HG03571 (cell line): ENCODE data around the gene GRK1.
"Not testable (repeated sequence)": the region's sequence is repeated elsewhere in the genome, so short reads cannot be mapped to it uniquely, and the experiment has no call there.

Experiments used
- ATAC-seq: cut with Tn5 transposase; IDR thresholded peaks from one replicate; pipeline ENCODE4 v1.9.1; 2021; ENCODE audit not compliant: unreplicated experiment

GRK1 gene

DNA sequence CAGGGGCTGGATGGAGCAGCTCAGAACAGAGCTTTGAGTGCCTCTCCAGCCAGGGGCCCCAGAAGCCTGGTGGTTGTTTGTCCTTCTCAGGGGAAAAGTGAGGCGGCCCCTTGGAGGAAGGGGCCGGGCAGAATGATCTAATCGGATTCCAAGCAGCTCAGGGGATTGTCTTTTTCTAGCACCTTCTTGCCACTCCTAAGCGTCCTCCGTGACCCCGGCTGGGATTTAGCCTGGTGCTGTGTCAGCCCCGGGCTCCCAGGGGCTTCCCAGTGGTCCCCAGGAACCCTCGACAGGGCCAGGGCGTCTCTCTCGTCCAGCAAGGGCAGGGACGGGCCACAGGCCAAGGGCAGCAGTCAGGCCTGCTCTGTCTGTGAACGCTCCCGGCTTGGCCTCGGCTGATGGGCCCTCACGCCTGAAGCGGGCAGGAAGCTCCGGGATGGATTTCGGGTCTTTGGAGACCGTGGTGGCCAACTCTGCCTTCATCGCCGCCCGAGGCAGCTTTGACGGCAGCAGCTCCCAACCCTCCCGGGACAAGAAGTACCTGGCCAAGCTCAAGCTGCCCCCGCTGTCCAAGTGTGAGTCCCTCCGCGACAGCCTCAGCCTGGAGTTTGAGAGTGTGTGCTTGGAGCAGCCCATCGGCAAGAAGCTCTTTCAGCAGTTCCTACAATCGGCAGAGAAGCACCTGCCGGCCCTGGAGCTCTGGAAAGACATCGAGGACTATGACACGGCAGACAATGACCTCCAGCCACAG, at the start of gene GRK1:
Gene GRK1 (plus strand): TSS at position 269 of the 751 bp plus-strand sequence. CDS start 168 bp downstream, at position 437.
- ATAC-seq = no peak

GRCh38 chr13:113617961-113618360, 49.1 kb upstream of the GRK1 start:
- ATAC-seq = no peak

GRCh38 chr13:113618455-113618854, 48.6 kb upstream of the GRK1 start:
- no peak for ATAC-seq

DNA sequence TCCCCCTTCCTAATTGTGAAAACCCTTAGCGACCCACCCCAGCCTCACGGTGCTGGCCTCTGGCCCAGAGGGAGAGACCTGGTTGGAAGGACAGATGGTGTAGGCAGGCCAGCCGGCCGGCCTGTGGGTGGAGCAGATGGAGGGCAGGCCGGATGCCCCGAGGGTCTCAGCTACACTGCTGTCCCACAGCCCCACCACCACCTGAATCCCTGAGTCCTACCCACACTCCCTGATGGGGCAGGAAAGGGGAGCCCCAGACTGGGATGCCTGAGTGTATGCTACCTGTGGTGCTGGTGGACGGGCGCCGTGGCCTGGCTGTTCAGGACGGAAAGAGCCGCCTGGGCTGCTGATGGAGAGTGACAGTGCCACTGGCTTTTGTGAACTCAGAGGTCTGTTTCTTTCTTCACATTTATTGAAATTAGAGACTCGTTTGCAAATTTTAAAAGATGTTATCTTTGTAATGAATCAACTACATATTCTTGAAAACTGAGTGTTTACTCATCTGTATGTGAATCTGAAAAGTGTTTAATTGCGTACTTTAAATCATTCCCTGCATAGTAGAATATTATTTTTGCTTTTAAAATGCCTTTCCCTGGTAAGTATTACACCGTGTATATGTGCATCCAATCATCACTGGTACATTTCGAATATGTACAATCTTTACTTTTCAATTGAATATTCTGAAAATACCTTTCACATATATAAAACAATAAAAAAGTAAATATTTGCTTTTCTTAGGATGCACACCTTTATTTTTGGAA, 46.8 kb upstream of the GRK1 start:
- no peak for ATAC-seq

- no peak for ATAC-seq
Measured at GRCh38 chr13:113621046-113621445, 46.0 kb upstream of the GRK1 start.

DNA sequence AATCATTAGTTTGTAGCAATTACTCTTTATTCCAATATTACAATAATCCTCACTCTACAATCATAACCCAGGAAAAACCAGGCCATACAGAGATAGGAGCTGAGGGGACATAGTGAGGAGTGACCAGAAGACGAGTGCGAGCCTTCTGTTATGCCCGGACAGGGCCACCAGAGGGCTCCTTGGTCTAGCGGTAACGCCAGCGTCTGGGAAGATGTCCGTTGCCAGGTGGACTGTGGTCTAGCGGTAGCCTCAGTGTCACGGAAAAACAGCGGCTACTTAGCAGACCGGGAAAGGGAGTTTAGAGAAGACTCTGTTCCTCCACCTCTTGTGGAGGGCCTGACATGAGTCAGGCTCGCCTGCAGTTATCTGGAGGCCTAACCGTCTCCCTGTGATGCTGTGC, 45.5 kb upstream of the GRK1 start:
- not testable (repeated sequence) for ATAC-seq

DNA sequence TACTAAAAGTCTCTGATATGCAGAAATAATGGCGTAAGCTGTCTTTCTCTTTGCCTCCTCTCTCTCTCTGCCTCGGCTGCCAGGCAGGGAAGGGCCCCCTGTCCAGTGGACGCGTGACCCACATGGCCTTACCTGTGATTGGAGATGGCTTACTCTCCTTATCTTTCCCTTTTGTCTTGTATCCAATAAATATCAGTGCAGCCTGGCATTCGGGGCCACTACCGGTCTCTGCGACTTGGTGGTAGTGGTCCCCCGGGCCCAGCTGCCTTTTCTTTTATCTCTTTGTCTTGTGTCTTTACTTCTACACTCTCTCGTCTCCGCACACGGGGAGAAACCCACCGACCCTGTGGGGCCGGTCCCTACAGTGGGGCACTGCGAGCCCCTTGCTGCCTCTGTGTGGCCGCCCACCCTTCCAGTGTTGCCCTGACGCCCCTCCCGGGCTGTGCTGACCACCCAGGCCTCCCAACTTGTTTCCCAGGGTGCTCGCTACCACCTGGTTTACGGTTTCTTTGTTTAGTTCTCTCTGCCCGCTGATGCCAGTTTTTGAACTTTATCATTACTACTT, 45.0 kb upstream of the GRK1 start:
- not testable (repeated sequence) for ATAC-seq

- no peak for ATAC-seq
Measured at GRCh38 chr13:113622791-113623490, 44.1 kb upstream of the GRK1 start.

GRCh38 chr13:113623491-113624234, 43.4 kb upstream of the GRK1 start:
- ATAC-seq = no peak

DNA sequence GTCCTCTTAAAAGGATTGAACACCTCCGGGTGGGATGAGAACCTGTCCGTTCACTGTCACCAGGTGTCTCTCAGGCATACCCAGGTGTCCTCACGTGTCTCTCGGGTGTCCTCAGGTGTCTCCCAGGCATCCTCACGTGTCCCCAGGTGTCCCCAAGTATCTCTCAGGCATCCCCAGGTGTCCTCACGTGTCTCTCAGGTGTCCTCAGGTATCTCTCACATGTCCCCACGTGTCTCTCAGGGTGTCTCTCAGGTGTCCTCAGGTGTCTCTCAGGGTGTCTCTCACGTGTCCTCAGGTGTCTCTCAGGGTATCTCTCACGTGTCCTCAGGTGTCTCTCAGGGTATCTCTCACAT, 42.8 kb upstream of the GRK1 start:
- no peak for ATAC-seq

- not testable (repeated sequence) for ATAC-seq
Measured at GRCh38 chr13:113624640-113625304, 42.2 kb upstream of the GRK1 start.

DNA sequence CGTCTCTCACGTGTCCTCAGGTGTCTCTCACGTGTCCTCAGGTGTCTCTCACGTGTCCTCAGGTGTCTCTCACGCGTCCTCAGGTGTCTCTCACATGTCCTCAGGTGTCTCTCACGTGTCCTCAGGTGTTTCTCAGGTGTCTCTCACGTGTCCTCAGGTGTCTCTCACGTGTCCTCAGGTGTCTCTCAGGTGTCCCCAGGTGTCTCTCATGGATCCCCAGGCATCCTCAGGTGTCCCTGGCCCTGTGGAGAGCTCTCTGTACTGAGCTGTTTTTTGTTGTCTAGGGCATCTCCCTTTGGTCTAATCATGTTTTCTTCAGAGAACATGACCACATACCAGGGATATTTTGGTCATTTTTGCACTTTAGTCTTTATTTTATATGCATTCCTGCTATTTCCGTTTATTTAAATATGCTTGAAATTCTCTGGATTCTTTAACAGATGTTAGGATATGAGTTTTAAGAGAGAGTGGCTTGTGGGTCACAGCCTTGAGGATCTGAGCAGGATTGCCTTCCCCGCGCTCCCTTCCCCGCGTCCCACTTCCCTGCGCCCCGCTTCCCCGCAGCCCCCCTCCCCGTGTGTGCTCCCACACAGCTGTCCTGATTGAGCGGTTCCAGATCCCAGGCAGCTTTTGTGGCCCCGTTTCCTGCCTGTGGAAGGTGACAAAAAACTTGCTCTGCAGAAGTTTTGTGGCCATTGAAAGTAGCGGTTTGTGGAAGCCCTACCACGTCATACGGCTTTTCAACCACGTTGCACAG, 40.9 kb upstream of the GRK1 start:
- no peak for ATAC-seq

DNA sequence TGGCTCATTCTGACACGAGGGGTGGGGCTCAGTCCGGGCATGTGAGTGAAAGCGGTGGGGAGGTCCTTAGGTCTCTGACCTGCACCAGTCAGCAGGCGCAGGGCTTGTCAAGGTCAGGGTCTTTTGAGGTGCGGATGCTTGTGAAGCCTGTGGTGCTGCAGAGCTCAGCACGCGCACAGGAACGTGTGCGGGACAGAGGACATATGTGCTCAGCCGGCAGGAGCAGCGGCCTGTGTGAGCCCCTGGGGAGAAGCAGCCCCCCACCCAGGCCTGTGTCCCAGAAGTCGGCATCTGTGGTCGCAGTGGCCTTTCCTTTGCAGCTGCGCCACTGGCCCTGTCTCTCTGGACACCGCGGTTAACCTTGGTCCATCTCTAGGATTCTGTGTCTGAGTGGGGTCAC, 39.9 kb upstream of the GRK1 start:
- no peak for ATAC-seq

DNA sequence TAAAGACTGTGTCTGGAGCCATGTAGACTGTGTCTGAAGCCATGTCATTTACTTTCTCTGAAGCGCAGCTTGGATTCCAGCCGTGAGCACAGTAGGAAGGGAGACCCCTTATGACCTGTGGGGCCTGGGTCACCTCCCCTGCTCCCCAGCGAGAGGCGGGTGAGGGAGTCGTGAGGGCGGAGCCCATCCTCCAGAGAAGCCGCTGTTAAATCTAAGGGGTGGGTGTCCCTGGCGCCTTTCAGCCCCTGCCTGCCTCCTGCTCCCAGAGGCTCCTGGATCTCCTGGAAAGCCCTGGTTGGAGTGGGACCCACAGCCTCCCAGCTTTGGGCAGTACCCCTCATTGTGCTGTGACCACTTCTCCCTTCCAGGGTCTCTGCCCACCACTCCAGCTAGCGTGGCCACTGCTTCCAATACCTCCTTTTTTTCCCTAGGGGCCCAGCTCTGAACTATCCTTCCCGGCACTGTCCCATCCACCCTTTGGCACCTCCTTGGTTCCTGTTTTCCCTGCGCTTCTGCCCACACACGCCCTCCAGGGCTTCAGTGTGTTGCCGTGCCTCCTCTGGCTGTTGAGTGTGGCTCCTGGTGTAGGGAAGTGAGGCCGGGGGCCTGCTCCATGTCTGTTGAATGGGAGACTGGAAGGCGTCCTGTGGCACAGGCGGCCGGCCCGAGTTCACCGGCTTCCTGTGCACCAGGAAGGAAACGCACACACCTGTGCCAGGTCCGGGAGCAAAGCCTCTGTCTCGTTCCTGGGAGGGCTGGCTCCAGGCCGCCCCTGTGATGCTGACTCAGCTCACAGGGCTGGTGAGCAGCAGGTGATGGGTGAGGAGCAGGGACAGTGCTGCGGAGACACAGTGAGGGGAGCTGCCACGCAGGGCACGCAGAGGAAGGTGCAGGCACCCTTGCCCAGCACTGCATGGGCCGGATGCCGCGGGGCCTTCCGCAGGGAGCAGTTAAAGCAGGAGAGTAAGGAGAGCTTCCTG, 38.4 kb upstream of the GRK1 start:
- no peak for ATAC-seq

GRCh38 chr13:113629866-113630265, 37.2 kb upstream of the GRK1 start:
- no peak for ATAC-seq

GRCh38 chr13:113630296-113630695, 36.7 kb upstream of the GRK1 start:
- no peak for ATAC-seq

GRCh38 chr13:113630804-113631203, 36.2 kb upstream of the GRK1 start:
- no peak for ATAC-seq

- no peak for ATAC-seq
Measured at GRCh38 chr13:113631341-113632095, 35.5 kb upstream of the GRK1 start.
